Epithelial cell of esophagus (primary cell): ENCODE results near the gene WDR35.

Experiments
- DNase-seq: peaks from one replicate; pipeline ENCODE4 v3.0.0; 2010; ENCODE audit warnings: low read depth
- H3K4me3 ChIP-seq: 2 replicates; pipeline ENCODE4 v1.5.1; 2011; ENCODE audit warnings: mild to moderate bottlenecking, low read length, control low read depth
- TF ChIP-seq, protein P1 (sequence below): IDR thresholded peaks from 2 replicates; pipeline ENCODE4 v1.5.1; 2011; ENCODE audit warnings: low read depth, mild to moderate bottlenecking, low read length, control low read depth, inconsistent platforms; ENCODE audit not compliant: insufficient read depth; ENCODE audit errors: missing control alignments

The WDR35 gene

GRCh38 chr2:19989667-19990415 is at the start of gene WDR35:
Gene WDR35, minus strand, starts transcription at chr2:19990105. Its CDS starts 90 bp downstream, at chr2:19990015.
- peak; percentile 90 for DNase-seq
- H3K4me3 ChIP-seq = peak within 1 kb of the TSS; percentile 93
- TF ChIP-seq, protein P1, sequence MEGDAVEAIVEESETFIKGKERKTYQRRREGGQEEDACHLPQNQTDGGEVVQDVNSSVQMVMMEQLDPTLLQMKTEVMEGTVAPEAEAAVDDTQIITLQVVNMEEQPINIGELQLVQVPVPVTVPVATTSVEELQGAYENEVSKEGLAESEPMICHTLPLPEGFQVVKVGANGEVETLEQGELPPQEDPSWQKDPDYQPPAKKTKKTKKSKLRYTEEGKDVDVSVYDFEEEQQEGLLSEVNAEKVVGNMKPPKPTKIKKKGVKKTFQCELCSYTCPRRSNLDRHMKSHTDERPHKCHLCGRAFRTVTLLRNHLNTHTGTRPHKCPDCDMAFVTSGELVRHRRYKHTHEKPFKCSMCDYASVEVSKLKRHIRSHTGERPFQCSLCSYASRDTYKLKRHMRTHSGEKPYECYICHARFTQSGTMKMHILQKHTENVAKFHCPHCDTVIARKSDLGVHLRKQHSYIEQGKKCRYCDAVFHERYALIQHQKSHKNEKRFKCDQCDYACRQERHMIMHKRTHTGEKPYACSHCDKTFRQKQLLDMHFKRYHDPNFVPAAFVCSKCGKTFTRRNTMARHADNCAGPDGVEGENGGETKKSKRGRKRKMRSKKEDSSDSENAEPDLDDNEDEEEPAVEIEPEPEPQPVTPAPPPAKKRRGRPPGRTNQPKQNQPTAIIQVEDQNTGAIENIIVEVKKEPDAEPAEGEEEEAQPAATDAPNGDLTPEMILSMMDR = no peak

- DNase-seq = no peak
- no peak overlapping the region for H3K4me3 ChIP-seq
- TF ChIP-seq, protein P1 = no peak
Measured at GRCh38 chr2:20037660-20038059, 47.8 kb upstream of the WDR35 start.

- DNase-seq = no peak
- TF ChIP-seq, protein P1 = no peak
- H3K4me3 ChIP-seq = no peak overlapping the region
Measured at GRCh38 chr2:20035955-20036666, 46.2 kb upstream of the WDR35 start.

GRCh38 chr2:20034821-20035220 is 44.9 kb upstream of the WDR35 start:
- no peak for DNase-seq
- H3K4me3 ChIP-seq = no peak overlapping the region
- TF ChIP-seq, protein P1 = no peak

DNA sequence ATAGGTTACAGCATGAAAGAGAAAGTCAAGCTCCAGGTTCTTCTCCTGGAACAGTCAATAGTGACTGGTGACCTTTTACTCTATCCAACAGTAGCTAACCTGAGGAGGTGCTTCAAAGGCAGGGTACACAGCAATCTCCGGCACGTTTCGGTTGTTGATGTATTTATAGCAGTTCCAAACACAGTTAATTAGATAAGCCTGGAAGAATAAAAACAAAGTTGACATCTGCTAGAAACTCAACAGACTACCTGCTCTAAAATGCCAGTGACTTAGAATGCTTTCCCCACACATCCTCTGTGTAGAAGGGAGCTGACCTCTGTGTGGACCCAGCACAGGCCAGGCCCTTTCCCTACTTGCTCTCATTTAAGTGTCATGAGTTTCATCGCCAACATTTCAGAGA is 44.3 kb upstream of the WDR35 start:
- no peak overlapping the region for H3K4me3 ChIP-seq
- no peak for DNase-seq
- TF ChIP-seq, protein P1 = no peak

DNA sequence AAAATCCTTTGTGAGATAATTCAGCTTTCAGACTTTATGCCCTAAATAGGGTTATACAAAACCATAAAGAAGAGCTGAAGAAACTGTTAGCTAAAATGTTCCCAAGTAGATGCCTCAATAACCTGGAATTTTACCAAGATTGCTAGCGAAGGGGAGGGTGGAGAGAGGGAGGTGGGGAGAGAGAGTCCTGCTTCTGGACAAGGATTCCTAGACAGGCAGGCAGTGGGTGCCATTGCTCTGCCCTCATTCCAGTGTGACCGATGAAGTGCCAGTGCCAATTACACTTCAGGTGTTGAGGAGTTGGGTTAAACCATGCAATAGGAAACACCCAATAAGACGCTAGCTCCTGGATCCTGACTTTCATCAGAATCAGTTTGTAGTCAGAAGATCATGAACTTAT is 43.4 kb upstream of the WDR35 start:
- H3K4me3 ChIP-seq = no peak overlapping the region
- no peak for DNase-seq
- TF ChIP-seq, protein P1 = no peak
